IMR-90 (cell line): ENCODE data around the gene CSNK1G2. TPM values are rescaled to one million over a fixed set of nuclear protein-coding genes. Genes with fewer than 3 reads are reported as not detected.

ENCODE experiments used
- ATAC-seq: fragments of 200-7000 bp; cut with Tn5 transposase; 2 replicates; pipeline ENCODE4 v1.9.1; 2020; ENCODE audit warnings: low read depth, mild to moderate bottlenecking, moderate library complexity
- BruUV-seq: library from RNA; stranded (reverse); fragments of 400-500 nt; replicated peaks from 2 replicates; lab custom pipeline; 2021; lab: Mats Ljungman, UMichigan
- CTCF ChIA-PET: fragments of 300-600 bp; formaldehyde crosslinking; extraction: SDS; loops from one replicate; lab custom pipeline; 2021; ENCODE audit warnings: antibody characterized with exemption; lab: Yijun Ruan, JAX
- POLR2A ChIA-PET: fragments of 300-600 bp; sonication (Branson Sonifier 250); formaldehyde crosslinking; loops from one replicate; lab custom pipeline; 2022; ENCODE audit warnings: antibody characterized with exemption; ENCODE audit not compliant: unreplicated experiment; lab: Charles Lee
- DNase-seq: peaks from one replicate; pipeline ENCODE4 v3.0.0; 2013
- H2AFZ ChIP-seq: replicated peaks from 2 replicates; pipeline ENCODE3; 2013; ENCODE audit warnings: low read length, mild to moderate bottlenecking; ENCODE audit not compliant: poor library complexity
- H2AK5ac ChIP-seq: 2 replicates; pipeline ENCODE4 v1.6.1; 2013; ENCODE audit warnings: low read depth, low read length, inconsistent platforms
- H2AK9ac ChIP-seq: replicated peaks from 2 replicates; pipeline ENCODE3; 2013; ENCODE audit warnings: mild to moderate bottlenecking, low read depth, low read length, moderate library complexity; ENCODE audit not compliant: poor library complexity
- H2BK120ac ChIP-seq: 2 replicates; pipeline ENCODE4 v1.6.1; 2013; ENCODE audit warnings: low read depth, low read length, inconsistent platforms
- H2BK15ac ChIP-seq: 3 replicates; pipeline ENCODE4 v1.6.1; 2013; ENCODE audit warnings: low read depth, low read length, inconsistent platforms
- H2BK20ac ChIP-seq: 2 replicates; pipeline ENCODE4 v1.6.1; 2013; ENCODE audit warnings: low read depth, mild to moderate bottlenecking, inconsistent platforms, low read length, moderate library complexity
- H2BK5ac ChIP-seq: 2 replicates; pipeline ENCODE4 v1.6.1; 2013; ENCODE audit warnings: mild to moderate bottlenecking, low read depth, low read length, inconsistent platforms; ENCODE audit not compliant: poor library complexity, severe bottlenecking
- H3K14ac ChIP-seq: replicated peaks from 2 replicates; pipeline ENCODE4 v1.6.1; 2013; ENCODE audit warnings: low read depth, low read length, inconsistent platforms
- H3K18ac ChIP-seq: 2 replicates; pipeline ENCODE4 v1.6.1; 2013; ENCODE audit warnings: low read depth, low read length, control low read depth
- H3K23ac ChIP-seq: 2 replicates; pipeline ENCODE4 v1.6.1; 2013; ENCODE audit warnings: low read depth, low read length, inconsistent platforms
- H3K27ac ChIP-seq: 2 replicates; pipeline ENCODE4 v1.5.1; 2013; ENCODE audit warnings: mild to moderate bottlenecking, control low read depth, low read length; ENCODE audit not compliant: insufficient read depth
- H3K27me3 ChIP-seq: 2 replicates; pipeline ENCODE4 v1.6.1; 2013; ENCODE audit warnings: low read length; ENCODE audit not compliant: control insufficient read depth, insufficient read depth
- H3K36me3 ChIP-seq: 2 replicates; pipeline ENCODE4 v1.6.1; 2013; ENCODE audit warnings: low read length, mixed read lengths; ENCODE audit not compliant: control insufficient read depth, insufficient read depth
- H3K4ac ChIP-seq: 2 replicates; pipeline ENCODE4 v1.6.1; 2013; ENCODE audit warnings: low read depth, low read length, inconsistent platforms
- H3K4me1 ChIP-seq: 2 replicates; pipeline ENCODE4 v1.6.1; 2013; ENCODE audit warnings: low read length, mixed read lengths; ENCODE audit not compliant: control insufficient read depth, insufficient read depth
- H3K4me2 ChIP-seq: 2 replicates; pipeline ENCODE4 v1.6.1; 2013; ENCODE audit warnings: low read depth, mild to moderate bottlenecking, control low read depth, low read length, moderate library complexity
- H3K4me3 ChIP-seq: 2 replicates; pipeline ENCODE4 v1.5.1; 2013; ENCODE audit warnings: low read depth, mild to moderate bottlenecking, control low read depth, low read length, moderate library complexity; ENCODE audit not compliant: insufficient read depth
- H3K56ac ChIP-seq: 2 replicates; pipeline ENCODE4 v1.6.1; 2013; ENCODE audit warnings: low read length, inconsistent platforms; ENCODE audit not compliant: insufficient read depth; ENCODE audit errors: extremely low read depth
- H3K79me1 ChIP-seq, 2 experiments: 2 replicates each; pipeline ENCODE4 v1.6.1; 2013; ENCODE audit warnings: low read length in 2 of 2, inconsistent platforms in 1 of 2, low read depth in 1 of 2
- H3K9ac ChIP-seq: 2 replicates; pipeline ENCODE4 v1.6.1; 2013; ENCODE audit warnings: low read depth, low read length, control low read depth
- H3K9me1 ChIP-seq: 2 replicates; pipeline ENCODE4 v1.6.1; 2013; ENCODE audit warnings: low read length, inconsistent platforms; ENCODE audit not compliant: insufficient read depth
- H3K9me3 ChIP-seq: 2 replicates; pipeline ENCODE4 v1.6.1; 2013; ENCODE audit warnings: low read length; ENCODE audit not compliant: control insufficient read depth, insufficient read depth
- H4K20me1 ChIP-seq: 2 replicates; pipeline ENCODE4 v1.6.1; 2013; ENCODE audit warnings: low read length, inconsistent platforms; ENCODE audit not compliant: insufficient read depth
- H4K5ac ChIP-seq: 2 replicates; pipeline ENCODE4 v1.6.1; 2013; ENCODE audit warnings: mild to moderate bottlenecking, low read depth, low read length, control low read depth
- H4K8ac ChIP-seq, 2 experiments: 2 replicates each; pipeline ENCODE4 v1.6.1; 2013; ENCODE audit warnings: low read depth in 2 of 2, low read length in 2 of 2, control low read depth in 1 of 2, inconsistent platforms in 1 of 2
- H4K91ac ChIP-seq: 2 replicates; pipeline ENCODE4 v1.6.1; 2013; ENCODE audit warnings: low read depth, low read length, inconsistent platforms; ENCODE audit not compliant: insufficient read depth
- BHLHE40 ChIP-seq: fragments of 150-350 bp; IDR thresholded peaks from 2 replicates; pipeline ENCODE4 v1.6.1; 2016; ENCODE audit warnings: mild to moderate bottlenecking, low read depth, low read length
- CEBPB ChIP-seq: IDR thresholded peaks from 2 replicates; pipeline ENCODE4 v1.6.1; 2012; ENCODE audit warnings: low read depth, low read length, improper control_type of control experiment
- CTCF ChIP-seq: conservative IDR thresholded peaks from 2 replicates; pipeline ENCODE4 v1.5.1; 2012; ENCODE audit warnings: mild to moderate bottlenecking, low read depth, low read length, improper control_type of control experiment
- ELK1 ChIP-seq: fragments of 150-350 bp; IDR thresholded peaks from 2 replicates; pipeline ENCODE4 v1.6.1; 2016; ENCODE audit warnings: low read depth, mild to moderate bottlenecking, low read length, moderate library complexity, borderline replicate concordance
- FOS ChIP-seq: fragments of 150-350 bp; IDR thresholded peaks from 2 replicates; pipeline ENCODE4 v1.6.1; 2016; ENCODE audit warnings: low read depth, low read length
- MAFK ChIP-seq: IDR thresholded peaks from 2 replicates; pipeline ENCODE4 v1.6.1; 2012; ENCODE audit warnings: low read depth, low read length, improper control_type of control experiment
- MAZ ChIP-seq: IDR thresholded peaks from 2 replicates; pipeline ENCODE4 v1.6.1; 2012; ENCODE audit warnings: low read depth, mild to moderate bottlenecking, low read length, improper control_type of control experiment, moderate library complexity, borderline replicate concordance
- MXI1 ChIP-seq: IDR thresholded peaks from 2 replicates; pipeline ENCODE4 v1.6.1; 2012; ENCODE audit warnings: low read depth, mild to moderate bottlenecking, low read length, moderate library complexity, borderline replicate concordance
- NFE2L2 ChIP-seq: fragments of 150-350 bp; IDR thresholded peaks from 2 replicates; pipeline ENCODE4 v1.6.1; 2016; ENCODE audit warnings: low read depth, mild to moderate bottlenecking, low read length
- POLR2A ChIP-seq: IDR thresholded peaks from 2 replicates; pipeline ENCODE4 v1.6.1; 2012; ENCODE audit warnings: mild to moderate bottlenecking, low read depth, low read length
- RAD21 ChIP-seq: IDR thresholded peaks from 2 replicates; pipeline ENCODE4 v1.6.1; 2012; ENCODE audit warnings: low read length, improper control_type of control experiment
- SMC3 ChIP-seq: fragments of 150-350 bp; IDR thresholded peaks from 2 replicates; pipeline ENCODE4 v1.6.1; 2016; ENCODE audit warnings: low read depth, mild to moderate bottlenecking, antibody characterized with exemption, low read length, moderate library complexity
- WGBS, 2 experiments: methylation state at CpG; one replicate each; pipeline versions ENCODE4 v1.1.5 to v1.1.7; 2013; ENCODE audit warnings: missing lambda C conversion rate in 2 of 2; ENCODE audit not compliant: insufficient read length in 1 of 2; ENCODE audit errors: extremely low coverage in 2 of 2; 5-methylcytosine and 5-hydroxymethylcytosine counted together
- dilution Hi-C: fragments of 300-500 bp; cut with HindIII; formaldehyde crosslinking; loops from one replicate; pipeline ENCODE4 v1.14.3; 2018; ENCODE audit warnings: low sequenced_read_pairs; ENCODE audit not compliant: unreplicated experiment
- in situ Hi-C: fragments of 300-500 bp; cut with MboI; formaldehyde crosslinking; loops from 3 replicates; pipeline ENCODE4 v1.14.3; 2019; ENCODE audit warnings: low sequenced_read_pairs, inconsistent platforms, mixed read lengths
- intact Hi-C: fragments of 100-400 bp; cut with micrococcal nuclease; formaldehyde crosslinking; loops from 2 replicates; pipeline ENCODE4 v1.10.0; 2022
- polyA plus RNA-seq, 3 experiments: library from polyadenylated mRNA; depleted of rRNA; stranded (reverse); fragments of >200 nt; gene quantifications; 2 replicates each; pipeline ENCODE4 v1.2.3, GENCODE V29; 2012; ENCODE audit warnings: low replicate concordance in 1 of 3
- total RNA-seq: library from RNA; depleted of rRNA; stranded (reverse); fragments of >200 nt; gene quantifications from 2 replicates; pipeline ENCODE4 v1.2.3, GENCODE V29; 2012

CSNK1G2 gene
- total and polyA plus RNA-seq, 2 of the 4 experiments (the other 2 are of a cell fraction) = 38.0 to 96.3 TPM

GRCh38 chr19:1935484-1936208, 5.3 kb upstream of the CSNK1G2 start (continued):
- TF ChIP-seq SMC3 = no peak

GRCh38 chr19:1936430-1936829, 4.5 kb upstream of the CSNK1G2 start:
- no peak overlapping the region for H3K4ac ChIP-seq
- no peaks in the 10 kb centered on the region for H4K20me1 ChIP-seq
- 78% methylated on average over 3 of the region's 3 CpGs; no CpG with 5 or more reads in 1 of the 2 experiments for WGBS, 2 experiments
- H2AK9ac ChIP-seq = no peak overlapping the region
- ATAC-seq (no peak), DNase-seq (no peak)
- no peak overlapping the region for H2AFZ ChIP-seq
- peaks cover 2% of the 10 kb centered on the region; the same call in 1 of the 2 replicates for H3K4me1 ChIP-seq
- dilution Hi-C loops = no loop called here
- no peaks in the 10 kb centered on the region; the same call in 1 of the 2 replicates for H3K9me3 ChIP-seq
- no TSS peak for BruUV-seq
- H3K14ac ChIP-seq = no peak overlapping the region
- H4K5ac ChIP-seq = no peak overlapping the region
- peaks cover 5% of the 10 kb centered on the region; the same call in 1 of the 2 replicates for H3K9me1 ChIP-seq
- H3K27me3 ChIP-seq = no peaks in the 10 kb centered on the region
- H3K18ac ChIP-seq = no peak overlapping the region
- no peak overlapping the region for H3K56ac ChIP-seq
- no peak overlapping the region for H3K4me3 ChIP-seq
- TF ChIP-seq NFE2L2 = no peak
- TF ChIP-seq POLR2A = no peak
- TF ChIP-seq ELK1 = no peak
- TF ChIP-seq MAZ = no peak
- TF ChIP-seq RAD21 = no peak
- TF ChIP-seq MAFK = no peak
- no peak for TF ChIP-seq FOS
- TF ChIP-seq CTCF = no peak
- TF ChIP-seq BHLHE40 = no peak
- TF ChIP-seq MXI1 = no peak
- no peak for TF ChIP-seq CEBPB
- no peak overlapping the region for H3K9ac ChIP-seq
- H4K8ac ChIP-seq = no peak overlapping the region
- H3K79me1 ChIP-seq = peaks cover 5 to 13% of the 10 kb centered on the region in 2 experiments; a peak in 2 of 4 replicates
- H2BK15ac ChIP-seq = no peak overlapping the region
- no peak overlapping the region for H2AK5ac ChIP-seq
- H3K27ac ChIP-seq = no peak overlapping the region
- H3K36me3 ChIP-seq = no peaks in the 10 kb centered on the region
- no peak overlapping the region for H3K4me2 ChIP-seq
- CTCF ChIA-PET = interaction anchor here (0.6 kb wide), 1 partner anchor 79 kb away, joined by 3 read pairs; no protein-coding TSS in a partner anchor
- no peak overlapping the region for H2BK5ac ChIP-seq
- H3K23ac ChIP-seq = no peak overlapping the region
- POLR2A ChIA-PET = interaction anchor here (0.7 kb wide), 1 partner anchor 607 kb away, joined by 4 read pairs; no protein-coding TSS in a partner anchor
- intact Hi-C loops = no loop called here
- no peak overlapping the region for H2BK120ac ChIP-seq
- H4K91ac ChIP-seq = no peak overlapping the region
- no peak overlapping the region for H2BK20ac ChIP-seq
- in situ Hi-C loops = no loop called here
